HL-60 (cell line): ENCODE data around the gene UBAC2.
A peak's percentile ranks its signal among the peaks of the same experiment; 100 is the strongest.

Source experiments
- DNase-seq, 2 experiments: peaks; one replicate each; pipeline ENCODE4 v3.0.0-alpha.2; 2010 to 2020; ENCODE audit warnings: low read depth in 1 of 2, low spot score in 1 of 2
- H3K27ac ChIP-seq: fragments of 250-450 bp; sonication (Bioruptor Pico); replicated peaks from 2 replicates; pipeline ENCODE4 v1.5.1; 2020; ENCODE audit warnings: mild to moderate bottlenecking, moderate library complexity
- H3K27me3 ChIP-seq: fragments of 250-450 bp; sonication (Bioruptor Pico); 2 replicates; pipeline ENCODE4 v1.5.1; 2021; ENCODE audit warnings: mild to moderate bottlenecking, moderate library complexity; ENCODE audit not compliant: insufficient read depth, poor library complexity, severe bottlenecking
- H3K4me3 ChIP-seq: replicated peaks from 2 replicates; pipeline ENCODE4 v1.5.1; 2011; ENCODE audit warnings: mild to moderate bottlenecking, control low read depth, low read length; ENCODE audit not compliant: insufficient read depth
- GABPA ChIP-seq: IDR thresholded peaks from 2 replicates; pipeline ENCODE4 v1.6.1; 2012; ENCODE audit warnings: low read depth
- POLR2AphosphoS5 ChIP-seq: IDR thresholded peaks from 2 replicates; pipeline ENCODE4 v1.6.1; 2012; ENCODE audit warnings: low read depth
- SPI1 ChIP-seq: IDR thresholded peaks from 2 replicates; pipeline ENCODE4 v1.6.1; 2012; ENCODE audit warnings: low read depth, mild to moderate bottlenecking, borderline replicate concordance
- TF ChIP-seq, protein P1 (sequence below): IDR thresholded peaks from one replicate; pipeline ENCODE4 v1.5.1; 2011; ENCODE audit warnings: low read length, control low read depth, inconsistent platforms; ENCODE audit not compliant: insufficient read depth
- TF ChIP-seq, protein P2 (sequence below): IDR thresholded peaks from 2 replicates; pipeline ENCODE4 v1.6.1; 2012; ENCODE audit warnings: low read depth; ENCODE audit not compliant: insufficient replicate concordance

Gene UBAC2

GRCh38 chr13:99376132-99376531 lies 175.5 kb downstream of the UBAC2 start:
- no peak for TF ChIP-seq SPI1
- TF ChIP-seq GABPA, result no peak
- TF ChIP-seq, protein P1, sequence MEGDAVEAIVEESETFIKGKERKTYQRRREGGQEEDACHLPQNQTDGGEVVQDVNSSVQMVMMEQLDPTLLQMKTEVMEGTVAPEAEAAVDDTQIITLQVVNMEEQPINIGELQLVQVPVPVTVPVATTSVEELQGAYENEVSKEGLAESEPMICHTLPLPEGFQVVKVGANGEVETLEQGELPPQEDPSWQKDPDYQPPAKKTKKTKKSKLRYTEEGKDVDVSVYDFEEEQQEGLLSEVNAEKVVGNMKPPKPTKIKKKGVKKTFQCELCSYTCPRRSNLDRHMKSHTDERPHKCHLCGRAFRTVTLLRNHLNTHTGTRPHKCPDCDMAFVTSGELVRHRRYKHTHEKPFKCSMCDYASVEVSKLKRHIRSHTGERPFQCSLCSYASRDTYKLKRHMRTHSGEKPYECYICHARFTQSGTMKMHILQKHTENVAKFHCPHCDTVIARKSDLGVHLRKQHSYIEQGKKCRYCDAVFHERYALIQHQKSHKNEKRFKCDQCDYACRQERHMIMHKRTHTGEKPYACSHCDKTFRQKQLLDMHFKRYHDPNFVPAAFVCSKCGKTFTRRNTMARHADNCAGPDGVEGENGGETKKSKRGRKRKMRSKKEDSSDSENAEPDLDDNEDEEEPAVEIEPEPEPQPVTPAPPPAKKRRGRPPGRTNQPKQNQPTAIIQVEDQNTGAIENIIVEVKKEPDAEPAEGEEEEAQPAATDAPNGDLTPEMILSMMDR, result no peak
- no peak overlapping the region for H3K4me3 ChIP-seq

DNA sequence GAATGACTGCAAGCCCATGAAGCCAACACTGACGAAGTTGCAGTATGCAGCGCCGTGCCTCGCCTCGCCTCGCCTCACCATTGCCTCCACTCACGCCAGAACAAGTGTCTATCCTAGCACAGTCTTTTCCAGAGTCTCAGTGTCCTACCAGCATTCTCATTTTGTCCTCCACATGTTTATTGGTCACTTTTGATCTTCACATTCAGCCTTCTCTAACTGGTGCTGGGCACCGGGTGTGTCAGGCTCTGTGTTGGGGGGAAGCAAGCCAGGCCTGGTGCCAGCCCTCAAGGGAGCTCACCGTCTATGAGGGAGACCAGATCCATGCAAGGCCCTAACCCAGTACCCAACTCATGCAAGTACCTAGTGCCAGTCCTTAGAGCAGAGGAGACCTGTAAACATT lies 176.3 kb downstream of the UBAC2 start:
- Histone ChIP-seq H3K4me3 (no peak overlapping the region), H3K27ac (no peak overlapping the region)
- DNase-seq, result no peak

More at GRCh38 chr13:99376132-99376531, 175.5 kb downstream of the UBAC2 start:
- H3K27me3 ChIP-seq, result no peaks in the 10 kb centered on the region
- H3K27ac ChIP-seq, result peak overlapping the region; percentile 55; the same call in 1 of the 2 replicates
- peak in 1 of 2 experiments; percentile 60 for DNase-seq

DNA sequence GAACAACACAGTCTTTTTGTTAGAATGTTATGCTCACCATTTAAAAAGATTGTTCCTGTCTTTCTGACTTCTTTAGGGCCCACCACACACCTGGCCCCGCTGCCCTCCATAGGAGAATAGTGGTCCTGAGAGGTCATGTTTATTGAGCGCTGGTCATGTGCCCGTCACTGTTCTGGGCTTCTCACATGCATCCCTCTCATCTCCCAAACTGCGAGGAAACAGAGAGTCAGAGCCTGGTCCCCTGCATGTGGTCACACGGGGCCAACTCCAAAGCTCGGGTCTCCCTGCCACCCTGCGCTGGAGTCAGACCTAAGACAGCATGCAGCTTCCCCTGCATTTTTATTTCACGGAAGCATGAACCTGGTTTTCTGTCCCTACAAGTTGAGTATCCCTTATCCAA lies 177.0 kb downstream of the UBAC2 start:
- no peak for TF ChIP-seq GABPA
- no peak for TF ChIP-seq POLR2AphosphoS5
- TF ChIP-seq, protein P1, result no peak
- no peak for DNase-seq
- Histone ChIP-seq H3K27ac (no peak overlapping the region), H3K4me3 (no peak overlapping the region), H3K27me3 (no peaks in the 10 kb centered on the region)

More for the DNA sequence above, 176.3 kb downstream of the UBAC2 start:
- TF ChIP-seq GABPA (no peak), POLR2AphosphoS5 (no peak), SPI1 (no peak)
- TF ChIP-seq, protein P2, sequence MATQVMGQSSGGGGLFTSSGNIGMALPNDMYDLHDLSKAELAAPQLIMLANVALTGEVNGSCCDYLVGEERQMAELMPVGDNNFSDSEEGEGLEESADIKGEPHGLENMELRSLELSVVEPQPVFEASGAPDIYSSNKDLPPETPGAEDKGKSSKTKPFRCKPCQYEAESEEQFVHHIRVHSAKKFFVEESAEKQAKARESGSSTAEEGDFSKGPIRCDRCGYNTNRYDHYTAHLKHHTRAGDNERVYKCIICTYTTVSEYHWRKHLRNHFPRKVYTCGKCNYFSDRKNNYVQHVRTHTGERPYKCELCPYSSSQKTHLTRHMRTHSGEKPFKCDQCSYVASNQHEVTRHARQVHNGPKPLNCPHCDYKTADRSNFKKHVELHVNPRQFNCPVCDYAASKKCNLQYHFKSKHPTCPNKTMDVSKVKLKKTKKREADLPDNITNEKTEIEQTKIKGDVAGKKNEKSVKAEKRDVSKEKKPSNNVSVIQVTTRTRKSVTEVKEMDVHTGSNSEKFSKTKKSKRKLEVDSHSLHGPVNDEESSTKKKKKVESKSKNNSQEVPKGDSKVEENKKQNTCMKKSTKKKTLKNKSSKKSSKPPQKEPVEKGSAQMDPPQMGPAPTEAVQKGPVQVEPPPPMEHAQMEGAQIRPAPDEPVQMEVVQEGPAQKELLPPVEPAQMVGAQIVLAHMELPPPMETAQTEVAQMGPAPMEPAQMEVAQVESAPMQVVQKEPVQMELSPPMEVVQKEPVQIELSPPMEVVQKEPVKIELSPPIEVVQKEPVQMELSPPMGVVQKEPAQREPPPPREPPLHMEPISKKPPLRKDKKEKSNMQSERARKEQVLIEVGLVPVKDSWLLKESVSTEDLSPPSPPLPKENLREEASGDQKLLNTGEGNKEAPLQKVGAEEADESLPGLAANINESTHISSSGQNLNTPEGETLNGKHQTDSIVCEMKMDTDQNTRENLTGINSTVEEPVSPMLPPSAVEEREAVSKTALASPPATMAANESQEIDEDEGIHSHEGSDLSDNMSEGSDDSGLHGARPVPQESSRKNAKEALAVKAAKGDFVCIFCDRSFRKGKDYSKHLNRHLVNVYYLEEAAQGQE, result no peak
- TF ChIP-seq, protein P1, result no peak
- no peaks in the 10 kb centered on the region for H3K27me3 ChIP-seq

DNA sequence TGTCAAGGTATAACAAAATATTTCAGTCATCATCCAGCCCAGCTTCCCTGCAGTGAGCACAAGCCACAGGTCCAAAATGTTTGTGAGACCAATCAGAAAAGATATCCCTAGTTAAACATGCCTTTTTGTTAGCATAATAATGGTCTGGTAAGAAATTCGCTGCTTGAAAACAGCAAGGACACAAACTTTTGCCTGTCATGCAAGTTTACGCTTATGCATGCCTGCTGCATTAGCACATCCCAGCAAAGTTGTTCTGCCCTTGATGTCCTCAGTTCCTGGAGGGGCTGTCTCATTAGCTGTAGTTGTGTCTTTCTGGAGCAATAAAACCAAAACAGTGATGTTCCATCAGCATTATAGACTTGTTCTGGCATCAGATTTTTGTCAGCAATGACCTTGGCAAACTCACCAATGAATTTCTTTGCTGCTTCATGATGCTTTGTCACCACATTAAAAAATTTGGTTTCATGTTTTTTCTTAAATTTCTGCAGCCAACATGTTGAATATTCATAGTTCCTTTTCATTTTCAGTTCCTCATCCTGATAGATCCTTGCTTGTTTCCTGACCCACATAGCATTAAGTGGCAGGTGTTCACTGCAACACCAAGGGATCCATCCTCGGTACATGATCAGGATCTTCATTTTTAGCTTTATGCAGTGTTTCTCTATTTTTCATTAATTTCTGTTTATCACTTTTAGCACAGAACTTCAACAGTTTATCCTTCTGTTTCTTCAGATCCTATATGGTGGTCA lies 178.5 kb downstream of the UBAC2 start:
- Histone ChIP-seq H3K4me3 (no peak overlapping the region), H3K27ac (no peak overlapping the region), H3K27me3 (no peaks in the 10 kb centered on the region)
- DNase-seq, result no peak
- TF ChIP-seq, protein P2, result no peak
- TF ChIP-seq, protein P1, result no peak
- TF ChIP-seq GABPA, result no peak
- no peak for TF ChIP-seq SPI1
- no peak for TF ChIP-seq POLR2AphosphoS5
